Activated CD4-positive, CD25-positive, alpha-beta regulatory T cell (primary cell): Measurements from ENCODE around the gene TSPAN17.
"Not testable (repeated sequence)": the region's sequence is repeated elsewhere in the genome, so short reads cannot be mapped to it uniquely, and the experiment has no call there.

ENCODE experiments used
- DNase-seq, 4 experiments: peaks; one replicate each; lab custom pipeline; 2025; lab: John Stamatoyannopoulos, UW

TSPAN17 gene

GRCh38 chr5:176647030-176647842 is at the start of gene TSPAN17:
TSS of gene TSPAN17 (plus strand) at chr5:176647484. CDS start at chr5:176647616, 132 bp downstream.
- peak; percentile 95 to 99 (median 98) for DNase-seq

DNA sequence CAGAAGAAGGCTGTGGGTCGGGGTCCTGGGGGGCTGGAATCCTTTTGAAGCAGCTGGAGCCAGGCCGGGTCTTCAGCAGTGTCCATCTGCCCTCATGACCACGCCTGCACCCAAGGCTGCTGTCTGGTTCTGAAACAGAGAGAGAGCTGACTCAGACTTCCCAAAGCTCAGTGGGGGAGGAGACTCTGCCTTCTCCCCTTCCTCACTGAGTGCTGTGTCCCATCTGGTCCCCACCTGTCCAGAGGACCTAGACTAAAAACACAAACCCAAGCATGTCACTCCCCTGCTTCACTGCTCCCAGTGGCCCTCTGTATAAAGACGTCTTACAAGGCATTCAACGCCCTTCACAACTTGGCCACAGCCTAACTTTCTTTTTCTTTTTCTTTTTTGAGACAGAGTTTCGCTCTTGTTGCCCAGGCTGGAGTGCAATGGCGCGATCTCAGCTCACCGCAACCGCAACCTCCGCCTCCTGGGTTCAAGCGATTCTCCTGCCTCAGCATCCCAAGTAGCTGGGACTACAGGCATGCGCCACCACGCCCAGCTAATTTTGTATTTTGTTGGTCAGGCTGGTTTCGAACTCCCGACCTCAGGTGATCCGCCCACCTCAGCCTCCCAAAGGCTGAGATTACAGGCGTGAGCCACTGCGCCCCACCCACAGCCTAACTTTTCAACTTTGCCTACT is 47.4 kb upstream of the TSPAN17 start:
- not testable (repeated sequence) for DNase-seq

DNA sequence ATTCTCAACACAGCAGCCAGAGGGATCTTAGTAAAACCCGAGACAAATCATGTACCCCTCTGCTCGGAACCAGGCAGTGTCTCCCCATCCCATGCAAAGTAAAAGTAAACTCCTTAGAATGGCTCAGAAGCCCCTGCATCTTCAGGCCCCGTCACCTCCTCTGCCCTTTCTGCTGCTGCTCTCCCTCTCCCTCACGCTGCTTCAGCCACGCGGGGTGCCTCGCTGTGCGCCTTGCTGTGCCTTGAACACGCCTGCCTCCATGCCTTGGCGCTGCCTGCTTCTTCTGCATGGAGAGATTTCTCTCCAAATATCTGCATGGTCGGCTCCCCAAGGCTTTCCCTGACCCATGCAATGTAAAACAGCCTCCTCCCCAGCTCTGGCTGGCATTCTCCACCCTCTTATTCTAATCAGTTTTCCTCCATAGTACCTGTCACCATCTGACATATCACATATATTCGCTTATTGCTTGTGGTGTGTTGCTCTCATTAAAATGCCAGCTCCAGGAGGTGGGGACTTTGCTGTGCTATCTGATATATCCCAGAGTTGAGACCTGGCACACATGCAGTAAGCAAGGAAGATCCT is 45.3 kb upstream of the TSPAN17 start:
- no peak for DNase-seq

- no peak for DNase-seq
Measured at GRCh38 chr5:176603091-176603490, 44.2 kb upstream of the TSPAN17 start.

DNA sequence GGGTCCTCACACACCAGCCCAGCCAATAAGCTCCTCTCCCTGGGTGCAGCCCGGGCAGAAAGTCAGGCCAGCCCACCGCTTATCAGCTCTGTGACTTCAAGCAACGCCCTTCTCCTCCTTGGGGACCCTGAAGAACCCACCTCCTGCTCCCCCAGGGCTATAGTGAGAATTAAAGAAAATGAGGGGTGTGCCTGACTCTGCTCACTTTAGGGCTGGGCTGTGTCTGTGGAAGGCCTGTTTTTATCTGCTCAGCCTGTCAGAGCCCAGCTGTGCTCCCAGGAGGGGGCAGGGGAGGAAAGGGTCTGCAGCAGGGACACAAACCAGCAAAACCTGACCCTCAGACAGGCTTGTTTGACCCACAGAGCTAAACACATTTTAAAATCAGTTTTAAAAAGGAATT is 41.3 kb upstream of the TSPAN17 start:
- no peak for DNase-seq

DNA sequence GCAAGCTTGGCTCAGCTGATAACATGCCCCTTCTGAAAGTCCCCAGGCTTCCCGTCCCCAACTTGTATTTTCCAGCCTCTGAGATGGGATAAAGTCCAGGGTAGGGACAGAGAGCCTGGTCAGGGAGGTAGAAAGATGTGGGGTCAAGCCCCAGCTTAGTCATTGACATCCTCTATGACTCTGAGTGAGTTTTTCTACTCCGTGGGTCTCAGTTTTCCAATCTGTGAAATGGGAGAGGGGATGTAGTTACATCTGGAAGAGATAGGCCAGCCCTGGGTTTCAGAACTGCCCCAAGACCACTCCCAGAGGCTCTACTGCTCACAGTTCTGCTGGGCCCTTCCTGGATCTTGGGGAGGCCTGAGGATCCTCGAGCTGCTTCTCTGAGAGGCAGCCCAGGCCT is 40.4 kb upstream of the TSPAN17 start:
- no peak for DNase-seq

DNA sequence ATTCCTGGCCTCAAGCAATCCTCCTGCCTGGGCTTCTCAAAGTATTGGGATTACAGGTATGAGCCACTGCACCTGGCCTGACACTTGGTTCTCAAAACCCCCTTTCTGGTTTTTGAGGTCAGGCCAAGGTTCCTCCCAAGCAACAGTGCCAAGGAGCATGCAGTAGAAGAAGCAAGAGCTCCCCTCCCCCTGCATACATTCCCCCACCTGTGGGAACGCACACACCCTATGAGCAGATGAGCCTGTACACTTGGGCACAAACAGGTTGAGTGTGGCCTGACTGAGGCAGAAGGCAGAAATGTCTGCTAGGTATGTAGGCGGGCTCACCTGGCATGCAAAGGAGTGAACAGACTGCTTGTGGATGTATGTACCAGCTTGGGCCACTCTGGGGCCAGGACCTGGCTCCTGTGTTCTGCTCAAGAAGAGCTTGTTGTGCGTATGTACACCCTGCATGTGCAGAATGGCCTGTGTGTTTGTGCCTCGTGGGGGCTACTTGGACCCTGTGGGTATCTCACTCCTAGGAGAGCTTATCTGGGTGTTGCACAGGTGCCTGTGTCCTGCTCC is 39.1 kb upstream of the TSPAN17 start:
- DNase-seq = no peak

GRCh38 chr5:176608937-176609723 is 38.2 kb upstream of the TSPAN17 start:
- DNase-seq = no peak

GRCh38 chr5:176609724-176610434 is 37.4 kb upstream of the TSPAN17 start, which contains the start of gene GPRIN1:
TSS of gene GPRIN1 (minus strand) at chr5:176610156. CDS start at chr5:176599834, 10,322 bp downstream.
- DNase-seq = peak in 3 of 4 experiments; percentile 15 to 38 (median 23)

DNA sequence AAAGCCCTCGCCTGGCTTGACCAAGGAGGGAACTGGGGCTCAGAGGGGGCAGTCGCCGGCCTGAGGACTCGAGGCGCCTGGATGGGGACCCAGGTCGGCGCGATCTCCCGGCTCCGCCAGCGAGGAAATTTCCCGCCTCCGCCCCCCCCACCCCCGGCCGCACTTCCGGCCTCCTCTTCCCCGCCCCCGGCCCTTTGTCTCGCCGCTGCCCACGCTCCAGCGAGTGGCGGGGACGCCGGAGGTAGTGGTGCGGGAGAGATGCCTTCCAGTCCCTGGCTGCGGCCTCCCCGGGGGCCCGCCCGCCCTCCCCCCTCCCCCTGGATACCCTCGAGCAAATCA is 36.9 kb upstream of the TSPAN17 start:
- DNase-seq = no peak

DNA sequence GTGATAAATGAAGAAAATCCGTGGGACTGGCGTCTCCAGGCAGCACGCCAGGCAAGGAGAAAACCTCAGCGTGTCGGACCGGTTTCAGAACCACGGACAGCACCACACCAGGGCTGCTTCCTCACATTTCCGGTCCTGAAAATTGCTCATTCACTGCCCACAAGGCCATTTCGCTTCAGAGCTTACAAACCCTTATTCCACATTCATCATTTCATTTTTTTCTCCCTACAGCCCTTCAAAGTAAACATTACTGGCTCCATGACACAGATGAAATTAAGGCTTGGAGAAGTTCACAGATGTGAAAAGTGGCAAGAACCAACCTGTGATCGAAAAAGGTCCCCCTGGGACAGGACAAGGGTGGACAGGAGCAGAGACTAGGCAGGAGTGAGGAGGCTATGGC is 35.8 kb upstream of the TSPAN17 start:
- DNase-seq = peak in 1 of 4 experiments; percentile 21

- no peak for DNase-seq
Measured at GRCh38 chr5:176612008-176612407, 35.3 kb upstream of the TSPAN17 start.

- no peak for DNase-seq
Measured at GRCh38 chr5:176612855-176613254, 34.4 kb upstream of the TSPAN17 start.

GRCh38 chr5:176614805-176615478 is 32.3 kb upstream of the TSPAN17 start:
- no peak for DNase-seq

GRCh38 chr5:176616511-176616910 is 30.8 kb upstream of the TSPAN17 start:
- no peak for DNase-seq

GRCh38 chr5:176618783-176619182 is 28.5 kb upstream of the TSPAN17 start:
- DNase-seq = no peak

GRCh38 chr5:176619203-176619568 is 28.1 kb upstream of the TSPAN17 start:
- DNase-seq = peak; percentile 27 to 64 (median 42)

DNA sequence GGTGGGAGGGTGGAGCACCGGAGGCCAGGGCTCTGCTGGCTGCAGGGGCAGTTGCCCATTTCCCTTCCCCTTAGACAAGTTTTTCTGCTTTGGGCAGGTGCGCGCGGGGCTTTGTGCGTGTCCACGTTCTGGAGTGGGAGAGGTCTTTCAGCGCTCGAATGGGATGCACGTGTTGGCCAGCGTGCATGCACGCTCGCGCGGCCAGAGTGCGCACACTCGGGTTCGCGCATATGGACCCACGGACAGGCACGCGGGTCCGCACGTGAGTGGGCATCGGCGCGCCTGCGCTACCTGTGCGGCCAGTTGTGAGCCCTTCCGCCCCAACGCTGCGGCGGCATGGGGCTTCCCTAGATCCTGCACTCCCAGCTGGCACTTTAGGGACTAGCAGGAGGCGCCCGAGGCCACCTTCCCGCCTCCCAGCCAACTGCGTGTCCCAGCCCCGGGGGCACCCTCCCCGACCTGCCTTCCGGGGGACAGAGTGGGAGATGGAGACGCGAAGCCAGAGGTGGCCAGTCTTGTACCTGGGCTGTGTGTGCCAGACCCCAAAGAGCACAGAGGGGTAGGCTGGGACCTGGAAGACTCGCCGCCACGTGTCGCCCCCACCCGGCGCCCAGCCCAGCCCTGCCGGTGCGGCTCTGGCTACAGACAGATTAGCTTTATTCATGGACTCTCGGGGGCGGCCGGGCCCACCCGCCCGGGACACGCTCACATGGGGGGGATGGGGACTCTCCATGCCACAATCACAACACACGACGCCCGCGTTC is 27.5 kb upstream of the TSPAN17 start:
- no peak for DNase-seq

GRCh38 chr5:176620333-176620981 is 26.8 kb upstream of the TSPAN17 start:
- no peak for DNase-seq
